ENCODE data around the gene FIGN.

Gene FIGN

GRCh38 chr2:163670929-163671328 lies 64.9 kb downstream of the FIGN start:
- no peak overlapping the region for H3K4me3 ChIP-seq (replicated peaks; ENCODE audit: low read depth, low read length)
- no peaks in the 10 kb centered on the region for H3K36me3 ChIP-seq (ENCODE audit: control insufficient read depth, insufficient read depth, low read length)
- TF ChIP-seq CTCF (IDR thresholded peaks at IDR 0.05; ENCODE audit: insufficient read depth, low read length, poor library complexity, severe bottlenecking) = no peak
- no peak for DNase-seq (ENCODE audit: extremely low read depth, insufficient read length)
- no peaks in the 10 kb centered on the region for H3K27me3 ChIP-seq (replicated peaks; ENCODE audit: control insufficient read depth, insufficient read depth, low read length)

- DNase-seq (ENCODE audit: extremely low read depth, insufficient read length) = no peak
- Histone ChIP-seq H3K36me3 (ENCODE audit: control insufficient read depth, insufficient read depth, low read length) (no peaks in the 10 kb centered on the region), H3K27me3 (replicated peaks; ENCODE audit: control insufficient read depth, insufficient read depth, low read length) (no peaks in the 10 kb centered on the region), H3K4me3 (replicated peaks; ENCODE audit: low read depth, low read length) (no peak overlapping the region)
- no peak for TF ChIP-seq CTCF (IDR thresholded peaks at IDR 0.05; ENCODE audit: insufficient read depth, low read length, poor library complexity, severe bottlenecking)
Observed at GRCh38 chr2:163669506-163669905, 66.3 kb downstream of the FIGN start.

GRCh38 chr2:163667064-163667887 lies 68.5 kb downstream of the FIGN start:
- no peak for DNase-seq (ENCODE audit: extremely low read depth, insufficient read length)
- no peaks in the 10 kb centered on the region for H3K27me3 ChIP-seq (replicated peaks; ENCODE audit: control insufficient read depth, insufficient read depth, low read length)
- TF ChIP-seq CTCF (IDR thresholded peaks at IDR 0.05; ENCODE audit: insufficient read depth, low read length, poor library complexity, severe bottlenecking) = no peak
- no peaks in the 10 kb centered on the region for H3K36me3 ChIP-seq (ENCODE audit: control insufficient read depth, insufficient read depth, low read length)
- H3K4me3 ChIP-seq (replicated peaks; ENCODE audit: low read depth, low read length) = no peak overlapping the region

- no peak for TF ChIP-seq CTCF (IDR thresholded peaks at IDR 0.05; ENCODE audit: insufficient read depth, low read length, poor library complexity, severe bottlenecking)
- no peak overlapping the region for H3K4me3 ChIP-seq (replicated peaks; ENCODE audit: low read depth, low read length)
- no peak for DNase-seq (ENCODE audit: extremely low read depth, insufficient read length)
- no peaks in the 10 kb centered on the region for H3K27me3 ChIP-seq (replicated peaks; ENCODE audit: control insufficient read depth, insufficient read depth, low read length)
- H3K36me3 ChIP-seq (ENCODE audit: control insufficient read depth, insufficient read depth, low read length) = no peaks in the 10 kb centered on the region
Observed at GRCh38 chr2:163665817-163666216, 70.0 kb downstream of the FIGN start.

GRCh38 chr2:163665051-163665450 lies 70.8 kb downstream of the FIGN start:
- no peak for TF ChIP-seq CTCF (IDR thresholded peaks at IDR 0.05; ENCODE audit: insufficient read depth, low read length, poor library complexity, severe bottlenecking)
- Histone ChIP-seq H3K27me3 (replicated peaks; ENCODE audit: control insufficient read depth, insufficient read depth, low read length) (no peaks in the 10 kb centered on the region), H3K36me3 (ENCODE audit: control insufficient read depth, insufficient read depth, low read length) (no peaks in the 10 kb centered on the region), H3K4me3 (replicated peaks; ENCODE audit: low read depth, low read length) (no peak overlapping the region)
- DNase-seq (ENCODE audit: extremely low read depth, insufficient read length) = no peak

Data from GM06990 (cell line).